T-helper 17 cell (primary cell): Measurements from ENCODE around the gene WWOX. TPM values are rescaled to one million over a fixed set of nuclear protein-coding genes. Genes with fewer than 3 reads are reported as not detected.

ENCODE experiments used
- ATAC-seq: fragments of 150-1000 bp; cut with Tn5 transposase; 2 replicates; pipeline ENCODE4 v1.10.0; 2021; ENCODE audit warnings: mild to moderate bottlenecking, moderate library complexity
- DNase-seq, 3 donors: peaks; one replicate each; pipeline versions ENCODE4 v3.0.0 to v3.0.0-alpha.2; 2020 to 2021
- H3K9me3 ChIP-seq: one replicate; pipeline ENCODE4 v1.7.0; 2013; ENCODE audit warnings: low read length, mild to moderate bottlenecking; ENCODE audit not compliant: control insufficient read depth, poor library complexity, severe bottlenecking
- H3K27ac Mint-ChIP-seq: one replicate; pipeline ENCODE4 v1.8.0; 2022; ENCODE audit warnings: mild to moderate bottlenecking, moderate library complexity, mixed read lengths
- H3K27me3 Mint-ChIP-seq: one replicate; pipeline ENCODE4 v1.8.0; 2022; ENCODE audit warnings: mixed read lengths
- H3K36me3 Mint-ChIP-seq: one replicate; pipeline ENCODE4 v1.8.0; 2022; ENCODE audit warnings: low read depth, mixed read lengths
- H3K4me1 Mint-ChIP-seq: one replicate; pipeline ENCODE4 v1.8.0; 2022; ENCODE audit warnings: mild to moderate bottlenecking, mixed read lengths
- H3K4me3 Mint-ChIP-seq: one replicate; pipeline ENCODE4 v1.8.0; 2022; ENCODE audit warnings: mild to moderate bottlenecking, moderate library complexity, mixed read lengths
- total RNA-seq, 4 donors: library from RNA in 2 of 4; stranded (reverse) in 2 of 4; gene quantifications; one replicate each; pipeline ENCODE4 v1.2.3 and lab custom pipeline; 2022 to 2026

WWOX gene
- total RNA-seq, 2 donors from 2014 or later = 26.8 to 29.7 TPM

DNA sequence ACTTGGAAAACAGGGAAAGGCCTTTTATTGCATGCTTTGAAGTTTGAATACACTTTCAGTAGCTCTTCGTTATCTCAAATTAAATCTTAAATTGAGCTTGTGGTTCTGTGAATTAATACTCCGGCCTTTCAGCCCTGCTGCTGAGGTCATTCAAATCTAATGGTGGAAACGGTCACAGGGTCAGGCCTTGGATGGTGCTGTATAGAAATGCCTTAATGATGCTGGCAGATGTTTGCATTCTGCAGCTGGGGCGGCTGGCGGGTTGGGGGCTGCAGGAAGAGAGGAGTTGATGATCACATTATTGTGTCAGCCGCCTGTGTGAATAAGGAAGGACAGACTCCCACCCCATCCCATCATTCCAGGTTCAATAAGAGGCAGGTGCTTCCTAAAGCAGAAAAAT lies 723.6 kb downstream of the WWOX start:
- ATAC-seq = no peak
- Mint-ChIP-seq H3K27ac (no peak overlapping the region), H3K27me3 (no peaks in the 10 kb centered on the region), H3K36me3 (no peaks in the 10 kb centered on the region), H3K4me1 (peaks cover 2% of the 10 kb centered on the region), H3K4me3 (no peak overlapping the region)
- no peaks in the 10 kb centered on the region for H3K9me3 ChIP-seq
- no peak for DNase-seq

DNA sequence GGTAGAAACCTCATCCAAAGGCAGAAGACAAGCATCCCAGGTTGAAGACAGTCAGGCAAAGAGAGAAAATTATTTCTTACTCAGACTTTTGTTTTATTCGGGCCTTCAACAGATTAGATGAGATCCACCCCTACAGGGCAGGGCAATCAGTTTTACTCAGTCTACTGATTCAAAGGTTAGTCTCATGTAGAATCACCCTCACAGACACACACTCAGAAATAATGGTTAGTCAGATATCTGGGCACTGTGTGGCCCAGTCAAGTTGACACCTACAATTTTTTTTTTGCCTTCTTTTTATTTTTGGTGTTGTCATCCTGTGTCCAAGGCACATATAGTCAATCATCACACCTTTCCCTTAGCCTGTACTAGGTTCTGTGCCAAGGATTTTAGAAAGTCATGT lies 729.8 kb downstream of the WWOX start:
- no peak overlapping the region for H3K27ac Mint-ChIP-seq
- H3K36me3 Mint-ChIP-seq = no peaks in the 10 kb centered on the region
- DNase-seq = no peak
- no peak overlapping the region for H3K4me3 Mint-ChIP-seq
- H3K4me1 Mint-ChIP-seq = peaks cover 2% of the 10 kb centered on the region
- no peak for ATAC-seq
- H3K27me3 Mint-ChIP-seq = no peaks in the 10 kb centered on the region
- no peaks in the 10 kb centered on the region for H3K9me3 ChIP-seq

DNA sequence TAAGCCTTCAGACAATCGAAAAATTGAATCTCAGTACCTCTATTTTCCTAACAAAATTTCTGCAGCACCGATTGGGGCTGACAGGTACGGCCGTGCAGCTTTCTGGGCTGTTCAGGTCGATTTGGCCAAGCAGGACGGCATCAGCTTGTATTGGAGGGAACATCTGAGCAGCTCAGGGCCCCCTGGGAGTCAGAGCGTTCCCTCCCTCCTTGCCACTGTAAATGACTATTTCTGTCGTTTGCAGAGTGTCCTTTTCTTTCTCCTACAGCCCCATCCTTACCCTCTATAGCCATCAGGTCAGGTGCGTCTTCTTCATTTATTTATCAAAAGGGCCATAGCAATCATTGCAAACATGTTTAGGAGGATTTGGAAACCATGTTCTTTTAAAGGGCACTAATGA lies 731.1 kb downstream of the WWOX start:
- H3K27ac Mint-ChIP-seq = no peak overlapping the region
- no peaks in the 10 kb centered on the region for H3K36me3 Mint-ChIP-seq
- no peaks in the 10 kb centered on the region for H3K9me3 ChIP-seq
- peaks cover 4% of the 10 kb centered on the region for H3K4me1 Mint-ChIP-seq
- ATAC-seq (no peak), DNase-seq (no peak)
- no peaks in the 10 kb centered on the region for H3K27me3 Mint-ChIP-seq
- no peak overlapping the region for H3K4me3 Mint-ChIP-seq

DNA sequence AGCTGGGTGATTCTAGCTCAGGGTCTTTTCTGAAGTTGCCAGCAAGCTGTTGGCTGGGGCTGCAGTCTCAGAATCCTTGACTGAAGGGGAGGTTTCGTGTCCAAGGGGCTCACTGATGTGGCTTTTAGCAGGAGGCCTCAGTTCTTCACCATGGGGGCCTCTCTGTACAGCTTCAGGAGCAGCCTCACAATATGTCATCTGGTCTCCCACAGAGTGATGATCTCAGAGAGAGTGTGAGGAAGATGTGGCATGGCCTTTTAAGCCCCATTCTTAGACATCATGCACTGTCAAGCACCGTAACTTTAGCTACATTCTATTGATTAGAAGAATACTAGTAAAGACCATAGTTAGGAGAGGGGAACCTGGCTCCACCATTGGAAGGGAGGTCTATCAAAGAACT lies 732.6 kb downstream of the WWOX start:
- no peak for DNase-seq
- H3K36me3 Mint-ChIP-seq = no peaks in the 10 kb centered on the region
- H3K4me1 Mint-ChIP-seq = peaks cover 14% of the 10 kb centered on the region
- no peaks in the 10 kb centered on the region for H3K27me3 Mint-ChIP-seq
- H3K27ac Mint-ChIP-seq = no peak overlapping the region
- peak overlapping the region; percentile 4 for H3K4me3 Mint-ChIP-seq
- H3K9me3 ChIP-seq = no peaks in the 10 kb centered on the region
- ATAC-seq = no peak

DNA sequence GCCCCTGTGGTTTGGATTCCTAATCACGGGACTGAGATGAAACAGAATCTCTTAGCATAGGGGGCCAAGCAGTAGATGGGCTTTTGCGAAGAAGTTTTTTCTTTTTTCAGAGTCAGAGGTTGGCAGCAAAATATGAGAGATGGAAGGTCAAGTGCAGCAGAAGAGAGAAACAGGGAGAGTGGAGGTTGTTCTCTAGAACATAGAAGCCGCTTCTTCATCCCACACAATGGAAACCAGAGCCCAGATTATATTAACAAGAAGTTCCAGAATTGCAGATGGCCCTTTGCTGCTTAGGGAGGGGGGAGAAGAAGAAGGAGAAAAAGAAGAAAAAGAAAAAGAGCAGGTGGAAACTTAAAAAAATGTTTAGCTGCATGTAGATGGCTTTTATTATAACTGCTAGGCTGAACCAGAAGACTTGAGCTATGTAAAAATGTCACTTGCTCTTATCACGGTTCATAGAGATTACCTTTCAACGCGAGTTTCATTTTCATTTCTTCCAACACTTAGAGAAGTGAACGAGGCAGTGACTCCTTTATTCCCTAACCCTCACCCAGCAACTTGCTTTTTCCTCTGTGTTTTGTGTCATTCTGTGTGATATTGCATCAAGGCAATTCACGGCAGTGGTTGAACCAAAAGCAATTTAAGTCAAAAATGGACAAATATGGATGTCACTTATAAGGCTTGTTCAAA lies 737.5 kb downstream of the WWOX start:
- ATAC-seq = peak; percentile 46
- H3K9me3 ChIP-seq = no peaks in the 10 kb centered on the region
- H3K27ac Mint-ChIP-seq = peak overlapping the region; percentile 90
- H3K36me3 Mint-ChIP-seq = peaks cover 3% of the 10 kb centered on the region
- H3K4me3 Mint-ChIP-seq = peak overlapping the region; percentile 90
- no peak for DNase-seq
- peaks cover 19% of the 10 kb centered on the region for H3K4me1 Mint-ChIP-seq
- no peaks in the 10 kb centered on the region for H3K27me3 Mint-ChIP-seq

DNA sequence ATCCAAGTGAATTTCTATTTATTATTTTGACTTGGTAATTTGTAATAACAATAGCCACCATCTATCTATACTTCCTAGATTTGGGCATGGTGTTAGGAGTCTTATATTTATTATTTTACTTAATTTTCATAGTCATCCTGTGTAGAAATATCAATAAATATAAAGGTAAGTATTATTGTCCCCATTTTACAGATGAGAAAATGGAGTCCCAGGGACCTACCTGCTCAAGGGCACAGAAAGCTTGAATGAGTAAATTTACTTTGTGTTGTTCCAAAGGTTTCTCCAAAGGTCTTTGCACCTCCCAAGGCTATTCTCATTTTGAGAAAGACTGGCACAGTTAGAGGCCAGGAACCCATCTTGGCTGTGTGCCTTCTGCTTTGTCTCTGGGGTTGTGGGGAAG lies 738.3 kb downstream of the WWOX start:
- H3K9me3 ChIP-seq = no peaks in the 10 kb centered on the region
- Mint-ChIP-seq H3K36me3 (peaks cover 5% of the 10 kb centered on the region), H3K4me1 (peaks cover 19% of the 10 kb centered on the region), H3K27ac (no peak overlapping the region), H3K4me3 (no peak overlapping the region), H3K27me3 (no peaks in the 10 kb centered on the region)
- ATAC-seq (no peak), DNase-seq (no peak)

DNA sequence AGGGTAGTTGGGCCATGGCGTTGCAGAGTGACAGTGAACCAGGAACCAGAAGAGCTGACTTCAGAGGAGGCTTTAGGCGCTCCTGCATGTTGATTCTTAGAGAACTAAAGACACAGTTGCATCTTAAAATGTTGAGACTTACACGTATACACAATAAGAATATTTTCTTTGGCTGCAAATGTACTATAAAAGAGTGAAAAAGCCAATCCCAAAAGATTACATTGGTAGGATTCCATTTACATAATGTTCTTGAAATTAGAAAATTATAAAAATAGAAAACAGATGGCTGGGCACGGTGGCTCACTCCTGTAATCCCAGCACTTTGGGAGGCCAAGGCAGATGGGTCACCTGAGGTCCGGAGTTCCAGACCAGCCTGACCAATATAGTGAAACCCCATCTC lies 738.8 kb downstream of the WWOX start:
- no peaks in the 10 kb centered on the region for H3K27me3 Mint-ChIP-seq
- peaks cover 19% of the 10 kb centered on the region for H3K4me1 Mint-ChIP-seq
- ATAC-seq (no peak), DNase-seq (no peak)
- H3K27ac Mint-ChIP-seq = no peak overlapping the region
- H3K36me3 Mint-ChIP-seq = peaks cover 5% of the 10 kb centered on the region
- no peak overlapping the region for H3K4me3 Mint-ChIP-seq
- no peaks in the 10 kb centered on the region for H3K9me3 ChIP-seq

DNA sequence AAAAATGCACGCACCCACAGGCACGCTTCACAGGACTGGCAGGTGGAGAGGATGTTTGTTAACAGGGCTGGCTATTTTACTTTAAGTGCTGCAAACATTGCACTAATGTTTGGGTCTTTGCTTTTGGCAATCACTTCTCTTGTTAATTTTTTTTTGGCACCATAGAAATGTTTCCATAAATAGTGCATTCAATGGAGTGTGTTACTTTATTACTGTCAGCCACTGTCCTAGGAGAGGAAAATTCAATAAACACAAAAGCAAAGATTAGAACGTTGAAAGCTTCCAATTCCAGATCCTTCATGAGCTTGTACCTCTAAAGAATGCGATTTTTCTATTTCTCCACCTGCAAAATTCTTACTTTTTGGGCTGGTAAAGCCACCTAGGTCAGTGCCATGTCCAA lies 743.5 kb downstream of the WWOX start:
- H3K4me3 Mint-ChIP-seq = no peak overlapping the region
- ATAC-seq (no peak), DNase-seq (no peak)
- no peaks in the 10 kb centered on the region for H3K9me3 ChIP-seq
- peaks cover 5% of the 10 kb centered on the region for H3K36me3 Mint-ChIP-seq
- H3K27ac Mint-ChIP-seq = no peak overlapping the region
- no peaks in the 10 kb centered on the region for H3K27me3 Mint-ChIP-seq
- H3K4me1 Mint-ChIP-seq = peaks cover 2% of the 10 kb centered on the region

DNA sequence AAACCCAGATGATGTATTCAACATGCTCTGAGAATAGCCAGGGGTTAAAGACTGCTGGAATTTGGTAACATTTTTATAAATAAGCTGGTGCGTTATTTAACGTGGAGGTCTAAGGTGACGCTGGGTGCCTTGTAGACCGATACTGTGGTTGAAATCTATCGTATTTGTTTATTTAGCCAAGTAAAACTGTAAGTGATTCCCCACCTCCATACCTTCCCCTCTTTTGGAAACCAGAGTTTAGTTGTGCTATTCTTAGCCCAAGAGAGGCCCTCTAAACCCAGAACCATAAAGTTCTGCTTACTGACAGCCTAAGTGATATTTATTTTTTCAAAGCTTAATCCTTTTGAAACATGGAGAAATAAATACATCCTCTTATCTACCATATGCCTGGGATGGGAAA lies 744.5 kb downstream of the WWOX start:
- ATAC-seq (no peak), DNase-seq (no peak)
- no peak overlapping the region for H3K27ac Mint-ChIP-seq
- H3K4me3 Mint-ChIP-seq = no peak overlapping the region
- H3K36me3 Mint-ChIP-seq = peaks cover 5% of the 10 kb centered on the region
- no peaks in the 10 kb centered on the region for H3K4me1 Mint-ChIP-seq
- no peaks in the 10 kb centered on the region for H3K9me3 ChIP-seq
- no peaks in the 10 kb centered on the region for H3K27me3 Mint-ChIP-seq

DNA sequence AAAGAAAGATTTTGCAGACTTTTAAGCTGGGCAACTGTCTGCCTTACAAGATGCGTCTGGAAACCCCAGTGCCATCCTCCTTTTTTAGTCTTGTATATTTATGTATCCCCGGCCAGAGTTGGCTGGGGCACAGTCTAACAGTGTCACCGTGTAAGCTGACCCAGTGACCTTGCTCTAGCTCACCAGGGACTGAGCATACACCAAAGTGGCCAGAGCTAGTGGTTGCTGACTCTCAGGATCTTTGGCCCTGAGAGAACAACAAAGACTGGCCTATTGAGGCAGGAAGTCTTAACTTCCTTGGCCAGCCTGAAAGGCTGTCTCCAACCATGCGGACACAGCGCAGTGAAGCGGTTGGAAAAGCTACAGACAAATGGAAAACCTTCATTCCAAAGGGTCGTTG lies 745.2 kb downstream of the WWOX start:
- H3K36me3 Mint-ChIP-seq = peaks cover 5% of the 10 kb centered on the region
- DNase-seq = no peak
- no peak for ATAC-seq
- H3K4me3 Mint-ChIP-seq = no peak overlapping the region
- no peaks in the 10 kb centered on the region for H3K27me3 Mint-ChIP-seq
- no peaks in the 10 kb centered on the region for H3K9me3 ChIP-seq
- H3K27ac Mint-ChIP-seq = no peak overlapping the region
- H3K4me1 Mint-ChIP-seq = no peaks in the 10 kb centered on the region

DNA sequence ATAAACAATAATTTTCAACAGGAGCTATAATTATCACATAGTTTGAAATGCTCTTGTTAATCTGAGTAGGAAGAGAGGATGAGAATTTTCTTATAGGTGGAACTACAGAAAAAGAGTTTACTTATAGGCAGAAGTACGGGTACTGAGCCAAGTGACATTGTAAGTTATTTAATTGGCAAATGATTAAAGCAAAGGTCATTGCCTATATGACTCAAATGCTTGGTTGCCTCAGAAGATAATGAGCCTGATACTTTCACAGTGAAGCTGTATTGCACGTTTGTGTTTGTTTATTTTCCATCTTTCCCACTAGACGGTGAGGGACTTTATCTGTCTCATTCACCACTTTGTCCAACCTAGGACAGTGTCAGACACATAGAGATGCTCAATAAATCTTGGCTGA lies 751.8 kb downstream of the WWOX start:
- no peak overlapping the region for H3K27ac Mint-ChIP-seq
- no peaks in the 10 kb centered on the region for H3K4me1 Mint-ChIP-seq
- H3K36me3 Mint-ChIP-seq = no peaks in the 10 kb centered on the region
- H3K9me3 ChIP-seq = no peaks in the 10 kb centered on the region
- no peak for ATAC-seq
- H3K4me3 Mint-ChIP-seq = no peak overlapping the region
- H3K27me3 Mint-ChIP-seq = no peaks in the 10 kb centered on the region
- no peak for DNase-seq

DNA sequence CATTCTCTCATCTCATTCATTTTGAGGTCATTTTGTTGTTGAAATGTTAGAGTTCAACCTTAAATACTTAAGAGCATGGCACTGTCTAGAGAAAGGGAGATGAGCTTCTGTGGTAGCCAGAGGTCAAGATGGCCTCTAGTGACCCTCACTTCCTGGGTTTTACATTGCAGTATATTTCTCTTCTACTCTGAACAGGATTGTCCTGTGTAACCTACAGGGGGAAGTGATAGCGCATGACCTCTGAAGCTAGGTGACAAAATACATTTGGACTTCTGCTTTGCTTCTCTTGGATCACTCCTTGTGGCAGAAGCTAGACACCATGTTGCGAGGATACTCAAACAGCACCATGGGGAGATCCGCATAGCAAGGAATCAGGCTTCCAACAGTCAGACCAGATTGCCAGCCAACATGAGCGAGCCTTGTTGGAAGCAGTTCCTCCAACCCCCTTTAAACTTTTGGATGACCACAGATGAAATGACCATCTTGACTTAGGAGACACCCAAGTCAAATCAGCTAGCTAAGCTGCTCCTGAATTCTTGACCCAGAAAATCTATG lies 752.7 kb downstream of the WWOX start:
- H3K4me1 Mint-ChIP-seq = no peaks in the 10 kb centered on the region
- no peaks in the 10 kb centered on the region for H3K27me3 Mint-ChIP-seq
- DNase-seq = no peak
- no peak for ATAC-seq
- H3K27ac Mint-ChIP-seq = no peak overlapping the region
- H3K36me3 Mint-ChIP-seq = no peaks in the 10 kb centered on the region
- no peaks in the 10 kb centered on the region for H3K9me3 ChIP-seq
- H3K4me3 Mint-ChIP-seq = no peak overlapping the region

DNA sequence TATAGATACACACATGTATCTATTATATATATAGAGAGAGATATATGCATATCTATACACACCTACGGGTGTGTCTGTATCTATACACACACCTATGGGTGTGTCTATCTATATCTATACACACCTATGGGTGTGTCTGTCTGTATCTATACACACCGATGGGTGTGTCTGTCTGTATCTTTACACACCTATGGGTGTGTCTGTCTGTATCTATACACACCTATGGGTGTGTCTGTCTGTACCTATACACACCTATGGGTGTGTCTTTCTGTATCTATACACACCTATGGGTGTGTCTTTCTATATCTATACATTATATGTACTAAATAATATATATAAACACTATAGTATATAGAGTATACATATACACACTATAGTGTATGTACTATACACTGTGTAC lies 762.6 kb downstream of the WWOX start:
- Mint-ChIP-seq H3K27me3 (no peaks in the 10 kb centered on the region), H3K27ac (no peak overlapping the region), H3K4me3 (no peak overlapping the region), H3K36me3 (no peaks in the 10 kb centered on the region), H3K4me1 (no peaks in the 10 kb centered on the region)
- DNase-seq = no peak
- no peaks in the 10 kb centered on the region for H3K9me3 ChIP-seq
- ATAC-seq = no peak

DNA sequence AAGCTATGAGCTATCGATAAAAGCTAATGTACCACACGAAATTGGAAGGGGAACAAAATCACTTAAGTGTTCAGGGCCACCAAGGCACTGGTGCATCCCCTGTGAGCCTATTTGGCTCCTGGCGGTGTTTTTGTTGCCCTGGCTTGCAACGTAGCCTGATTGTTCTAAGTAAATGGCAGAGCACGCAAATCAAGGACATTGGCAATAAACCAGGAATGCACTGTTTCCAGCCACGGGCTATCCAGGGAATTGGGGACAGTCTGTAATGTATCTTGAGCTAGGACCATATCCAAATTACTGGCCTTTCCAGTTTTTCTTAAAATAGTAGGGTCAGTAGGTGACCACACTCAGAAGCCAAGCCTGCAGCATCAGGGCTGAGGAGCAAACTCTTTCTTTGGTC lies 767.1 kb downstream of the WWOX start:
- Mint-ChIP-seq H3K4me1 (peaks cover 12% of the 10 kb centered on the region), H3K27ac (no peak overlapping the region), H3K27me3 (no peaks in the 10 kb centered on the region), H3K4me3 (no peak overlapping the region), H3K36me3 (no peaks in the 10 kb centered on the region)
- no peak for ATAC-seq
- H3K9me3 ChIP-seq = no peaks in the 10 kb centered on the region
- no peak for DNase-seq
